Transverse colon (tissue), 4 donors: ENCODE data around the gene ACTR8. TPM values are rescaled to one million over a fixed set of nuclear protein-coding genes. Genes with fewer than 3 reads are reported as not detected.

Source experiments
- DNase-seq: peaks from one replicate; pipeline ENCODE4 v3.0.0-alpha.2; 2019
- H3K27ac ChIP-seq, 4 donors: fragments of 200-600 bp; sonication (generic); 2 replicates each; pipeline ENCODE4 v1.5.1; 2016 to 2018; ENCODE audit warnings: inconsistent platforms in 4 of 4
- H3K27me3 ChIP-seq: fragments of 200-600 bp; sonication (generic); 2 replicates; pipeline ENCODE4 v1.5.1; 2017; ENCODE audit warnings: inconsistent platforms
- H3K36me3 ChIP-seq, 4 donors: fragments of 200-600 bp; sonication (generic); 2 replicates each; pipeline ENCODE4 v1.5.1; 2017 to 2019; ENCODE audit warnings: inconsistent platforms in 4 of 4
- H3K4me1 ChIP-seq, 4 donors: fragments of 200-600 bp; sonication (generic); 2 replicates each; pipeline ENCODE4 v1.5.1; 2017 to 2020; ENCODE audit warnings: inconsistent platforms in 4 of 4
- H3K4me3 ChIP-seq, 4 donors: fragments of 200-600 bp; sonication (generic); 1 replicate in 1 of 4; 2 replicates in 3 of 4; pipeline versions ENCODE4 v1.5.1 to v1.6.1; 2017 to 2019; ENCODE audit warnings: inconsistent platforms in 4 of 4
- H3K9me3 ChIP-seq, 2 donors: fragments of 200-600 bp; sonication (generic); 2 replicates each; pipeline ENCODE4 v1.5.1; 2017 to 2019; ENCODE audit warnings: inconsistent platforms in 2 of 2
- EP300 ChIP-seq: sonication (generic); formaldehyde crosslinking; IDR thresholded peaks from one replicate; pipeline ENCODE4 v1.6.1; 2017; ENCODE audit warnings: antibody characterized with exemption, low read depth
- POLR2A ChIP-seq: fragments of 450-650 bp; IDR thresholded peaks from one replicate; pipeline ENCODE4 v1.6.1; 2016; ENCODE audit warnings: antibody characterized with exemption, mild to moderate bottlenecking, moderate library complexity
- POLR2AphosphoS5 ChIP-seq, 3 donors: sonication (generic); formaldehyde crosslinking; IDR thresholded peaks; one replicate each; pipeline ENCODE4 v1.6.1; 2016; ENCODE audit warnings: antibody characterized with exemption in 3 of 3
- WGBS, 2 donors: methylation state at CpG; one replicate each; pipeline ENCODE4 v1.1.5; 2018; ENCODE audit warnings: low coverage in 1 of 2; 5-methylcytosine and 5-hydroxymethylcytosine counted together
- in situ Hi-C, 4 donors: fragments of 200-750 bp; cut with MboI; loops; one replicate each; pipeline versions ENCODE4 v1.15.0 to v1.15.1; 2017; ENCODE audit warnings: low sequenced_read_pairs in 3 of 4, low pct_ligation_motif_present in 1 of 4, low pct_unique_long_range_greater_than_20kb in 1 of 4
- intact Hi-C: fragments of 100-400 bp; cut with DNase I; formaldehyde crosslinking; loops from one replicate; pipeline ENCODE4 v1.15.1; 2023; ENCODE audit warnings: low total_unique reads
- total RNA-seq, 4 donors: library from RNA; depleted of rRNA; stranded (reverse); fragments of >200 nt; gene quantifications; one replicate each; pipeline ENCODE4 v1.1.0, GENCODE V29; 2016
- TF ChIP-seq, protein P1 (sequence below), 5 experiments: fragments of 200-600 bp in 3 of 5; fragments of 450-650 bp in 2 of 5; sonication (generic) in 3 of 5; IDR thresholded peaks; 1 replicate in 2 of 5; 2 replicates in 3 of 5; pipeline ENCODE4 v1.5.1; 2016 to 2017; ENCODE audit warnings: antibody characterized with exemption in 5 of 5, inconsistent platforms in 3 of 5, mild to moderate bottlenecking in 2 of 5, moderate library complexity in 1 of 5

The ACTR8 gene
- total RNA-seq, 4 donors from 2014 or later, result 23.2 to 31.8 (median 28.7) TPM

DNA sequence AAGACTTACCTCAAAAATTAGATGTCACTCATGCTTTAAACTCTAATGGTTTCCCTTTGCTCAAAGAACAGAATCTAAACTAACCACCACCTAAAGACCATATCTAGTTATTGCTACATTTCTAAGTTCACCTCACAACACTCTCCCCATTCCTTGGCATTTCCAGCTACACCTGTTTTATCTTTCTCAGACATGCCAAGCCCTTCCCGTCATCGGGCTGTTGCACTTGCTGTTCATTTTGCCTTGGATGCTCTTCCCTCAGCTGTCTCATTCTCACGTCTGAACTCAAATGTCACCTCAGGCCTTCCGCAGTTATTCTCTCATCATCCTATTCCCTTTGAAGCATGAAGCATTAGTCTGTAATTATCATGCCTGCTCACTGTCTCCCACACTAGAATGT is 1.1 kb upstream of the ACTR8 start:
- H3K27me3 ChIP-seq, result no peaks in the 10 kb centered on the region
- in situ Hi-C loops, result loop anchor here in 1 of 4 donors (25.0 kb wide), 1 partner anchor 546 kb away; the partner anchor contains the start of gene DCP1A
- 88 to 89% methylated on average over 4 of the region's 4 CpGs for WGBS, 2 donors
- TF ChIP-seq, protein P1, sequence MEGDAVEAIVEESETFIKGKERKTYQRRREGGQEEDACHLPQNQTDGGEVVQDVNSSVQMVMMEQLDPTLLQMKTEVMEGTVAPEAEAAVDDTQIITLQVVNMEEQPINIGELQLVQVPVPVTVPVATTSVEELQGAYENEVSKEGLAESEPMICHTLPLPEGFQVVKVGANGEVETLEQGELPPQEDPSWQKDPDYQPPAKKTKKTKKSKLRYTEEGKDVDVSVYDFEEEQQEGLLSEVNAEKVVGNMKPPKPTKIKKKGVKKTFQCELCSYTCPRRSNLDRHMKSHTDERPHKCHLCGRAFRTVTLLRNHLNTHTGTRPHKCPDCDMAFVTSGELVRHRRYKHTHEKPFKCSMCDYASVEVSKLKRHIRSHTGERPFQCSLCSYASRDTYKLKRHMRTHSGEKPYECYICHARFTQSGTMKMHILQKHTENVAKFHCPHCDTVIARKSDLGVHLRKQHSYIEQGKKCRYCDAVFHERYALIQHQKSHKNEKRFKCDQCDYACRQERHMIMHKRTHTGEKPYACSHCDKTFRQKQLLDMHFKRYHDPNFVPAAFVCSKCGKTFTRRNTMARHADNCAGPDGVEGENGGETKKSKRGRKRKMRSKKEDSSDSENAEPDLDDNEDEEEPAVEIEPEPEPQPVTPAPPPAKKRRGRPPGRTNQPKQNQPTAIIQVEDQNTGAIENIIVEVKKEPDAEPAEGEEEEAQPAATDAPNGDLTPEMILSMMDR (IDR thresholded peaks at IDR 0.05), result no peak
- no peak for TF ChIP-seq POLR2A
- TF ChIP-seq POLR2AphosphoS5 (IDR thresholded peaks at IDR 0.05), result no peak
- TF ChIP-seq EP300, result no peak
- no peak for DNase-seq
- no peaks in the 10 kb centered on the region for H3K9me3 ChIP-seq
- H3K27ac ChIP-seq, result no peak overlapping the region
- intact Hi-C loops, result loop anchor here (10.0 kb wide), 1 partner anchor 628 kb away; the partner anchor contains the start of gene TKT
- H3K36me3 ChIP-seq, result peaks cover 0 to 39% (median 12%) of the 10 kb centered on the region in 4 donors
- H3K4me3 ChIP-seq, result no peak overlapping the region
- H3K4me1 ChIP-seq, result peaks cover 5 to 14% (median 11%) of the 10 kb centered on the region in 4 donors

DNA sequence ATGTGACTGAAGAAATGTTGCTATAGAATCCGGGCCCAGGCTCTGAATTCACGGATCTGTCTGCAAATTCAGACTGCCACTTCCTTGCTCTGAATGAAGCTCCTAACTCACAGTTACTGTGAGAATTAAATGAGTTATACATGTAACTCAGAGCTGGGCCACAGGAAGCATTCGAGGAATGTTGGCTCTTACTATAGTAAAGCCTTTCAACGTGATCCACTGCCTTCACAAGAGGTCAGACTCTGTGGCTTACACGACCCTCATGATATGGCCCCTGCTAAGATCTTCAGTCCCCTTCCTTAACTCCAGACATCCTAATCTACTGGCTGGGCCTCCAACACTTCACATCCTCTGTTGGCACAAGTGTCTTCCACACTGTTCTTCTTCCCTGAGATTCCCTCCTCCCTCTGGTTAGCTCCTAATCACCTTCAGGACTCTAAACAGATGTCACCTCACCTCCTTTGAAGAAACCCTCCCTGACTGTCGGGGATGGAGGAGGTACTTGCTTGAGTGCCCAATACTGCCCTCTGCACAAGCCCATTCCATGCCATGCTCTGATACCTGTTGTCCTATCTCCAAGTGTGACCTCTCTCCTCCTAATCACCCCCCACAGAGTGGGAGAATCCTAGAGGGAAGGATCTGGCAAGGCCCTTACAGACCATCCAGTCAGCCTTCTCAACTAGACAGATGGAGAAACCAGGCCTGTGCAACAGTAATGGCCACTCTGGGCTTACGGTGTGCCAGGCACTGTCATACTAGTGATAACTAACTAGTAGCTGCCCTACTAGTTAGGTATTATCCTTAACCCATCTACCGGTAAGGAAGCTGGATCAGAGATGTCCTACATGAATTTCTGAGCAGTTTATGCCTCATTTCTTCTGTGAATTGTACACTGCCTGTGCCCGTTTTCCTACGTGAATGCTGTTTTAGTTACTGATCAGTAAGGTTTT is 1.3 kb downstream of the ACTR8 start:
- no peaks in the 10 kb centered on the region for H3K27me3 ChIP-seq
- peaks cover 5 to 14% (median 11%) of the 10 kb centered on the region in 4 donors for H3K4me1 ChIP-seq
- DNase-seq, result no peak
- peaks cover 0 to 53% (median 23%) of the 10 kb centered on the region in 4 donors for H3K36me3 ChIP-seq
- 58 to 70% methylated on average over 2 to 10 of the region's 10 CpGs for WGBS, 2 donors
- intact Hi-C loops, result loop anchor here (10.0 kb wide), 1 partner anchor 626 kb away; the partner anchor contains the start of gene TKT
- in situ Hi-C loops, result loop anchor here in 1 of 4 donors (25.0 kb wide), 1 partner anchor 543 kb away; the partner anchor contains the start of gene DCP1A
- no peaks in the 10 kb centered on the region for H3K9me3 ChIP-seq
- TF ChIP-seq EP300, result no peak
- no peak for TF ChIP-seq POLR2AphosphoS5 (IDR thresholded peaks at IDR 0.05)
- TF ChIP-seq, protein P1 (IDR thresholded peaks at IDR 0.05), result no peak
- TF ChIP-seq POLR2A, result no peak
- peak overlapping the region in 3 of 4 donors; percentile 74 to 93 (median 79) for H3K4me3 ChIP-seq
- peak overlapping the region in 3 of 4 donors; percentile 89 to 92 (median 90) for H3K27ac ChIP-seq

DNA sequence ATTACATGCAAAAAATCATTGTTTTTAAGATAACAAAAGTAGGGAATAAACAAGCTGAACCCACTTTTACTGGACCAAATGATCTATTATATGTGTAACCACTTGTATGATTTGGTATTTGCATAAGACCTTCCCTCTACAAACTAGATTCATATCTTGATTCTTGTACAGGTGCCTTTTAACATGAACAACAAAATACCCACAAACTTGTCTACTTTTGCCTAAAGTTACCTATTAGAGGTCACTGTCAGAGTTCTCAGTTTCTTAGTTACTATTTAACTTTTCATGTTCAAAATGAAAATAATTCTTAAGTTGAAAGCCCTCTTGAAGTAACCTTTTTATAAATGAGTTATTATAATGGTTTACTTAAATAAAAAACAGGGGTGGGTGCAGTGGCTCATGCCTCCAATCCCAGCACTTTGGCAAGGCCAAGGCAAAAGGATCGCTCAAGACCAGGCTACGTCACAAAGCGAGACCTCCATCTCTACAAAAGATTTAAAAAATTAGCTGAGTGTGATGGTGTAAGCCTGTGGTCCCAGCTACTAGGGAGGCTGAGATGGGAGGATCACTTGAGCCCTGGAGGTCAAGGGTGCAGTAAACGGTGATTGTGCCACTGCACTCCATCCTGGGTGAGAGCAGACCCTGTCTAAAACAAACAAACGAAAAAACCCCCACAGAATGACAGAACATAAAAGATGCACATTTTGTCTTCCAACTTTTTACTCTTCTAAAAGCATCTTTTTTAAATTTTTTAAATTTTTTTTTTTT is 16.0 kb downstream of the ACTR8 start:
- in situ Hi-C loops, result no loop called here
- TF ChIP-seq EP300 (no peak), POLR2A (no peak), POLR2AphosphoS5 (IDR thresholded peaks at IDR 0.05) (no peak)
- TF ChIP-seq, protein P1 (IDR thresholded peaks at IDR 0.05), result no peak
- Histone ChIP-seq H3K4me3 (no peak overlapping the region), H3K9me3 (no peaks in the 10 kb centered on the region), H3K27me3 (no peaks in the 10 kb centered on the region), H3K27ac (no peak overlapping the region), H3K36me3 (peaks cover 0 to 73% (median 29%) of the 10 kb centered on the region in 4 donors), H3K4me1 (no peaks in the 10 kb centered on the region)
- 92 to 94% methylated on average over 5 of the region's 5 CpGs for whole genome bisulfite sequencing, 2 donors
- intact Hi-C loops, result no loop called here
- no peak for DNase-seq

DNA sequence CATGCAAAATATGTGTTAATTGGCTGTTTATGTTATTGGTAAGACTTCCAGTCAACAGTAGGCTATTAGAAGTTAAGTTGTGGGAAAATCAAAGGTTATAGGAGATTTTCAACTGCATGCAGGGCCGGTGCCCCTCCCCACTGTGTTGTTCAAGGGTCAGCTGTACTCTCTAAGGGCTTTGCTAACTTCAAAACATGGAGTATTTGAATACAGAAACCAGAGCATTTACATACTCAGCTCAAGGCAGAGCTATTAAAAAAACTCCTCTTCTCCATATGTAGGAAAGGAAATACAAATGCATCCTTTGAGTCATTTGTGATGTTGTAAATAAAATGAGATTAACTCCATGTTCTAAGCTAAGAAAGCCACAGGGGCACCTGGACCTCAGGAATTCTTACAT is 18.8 kb downstream of the ACTR8 start:
- peaks cover 0 to 55% (median 18%) of the 10 kb centered on the region in 4 donors for H3K36me3 ChIP-seq
- WGBS, 2 donors, result 44 to 52% methylated on average over 1 of the region's 1 CpG
- no peaks in the 10 kb centered on the region for H3K27me3 ChIP-seq
- TF ChIP-seq, protein P1 (IDR thresholded peaks at IDR 0.05), result no peak
- TF ChIP-seq POLR2AphosphoS5 (IDR thresholded peaks at IDR 0.05) (no peak), EP300 (no peak)
- H3K9me3 ChIP-seq, result no peaks in the 10 kb centered on the region
- no peak for DNase-seq
- no peak overlapping the region for H3K27ac ChIP-seq
- in situ Hi-C loops, result no loop called here
- no peaks in the 10 kb centered on the region for H3K4me1 ChIP-seq
- intact Hi-C loops, result no loop called here
- no peak overlapping the region for H3K4me3 ChIP-seq
